Loucy (cell line): ENCODE measurements around the gene SEMA5B.

Source experiments
- EZH2phosphoT487 ChIP-seq: fragments of 200-600 bp; IDR thresholded peaks from 2 replicates; pipeline ENCODE4 v1.6.1; 2018; ENCODE audit warnings: antibody characterized with exemption, mild to moderate bottlenecking, moderate library complexity, borderline replicate concordance
- TF ChIP-seq, protein P1 (sequence below): fragments of 200-600 bp; sonication (generic); conservative IDR thresholded peaks from 2 replicates; pipeline ENCODE4 v1.5.1; 2014; ENCODE audit warnings: mild to moderate bottlenecking, antibody characterized with exemption, low read length

- TF ChIP-seq, protein P1, sequence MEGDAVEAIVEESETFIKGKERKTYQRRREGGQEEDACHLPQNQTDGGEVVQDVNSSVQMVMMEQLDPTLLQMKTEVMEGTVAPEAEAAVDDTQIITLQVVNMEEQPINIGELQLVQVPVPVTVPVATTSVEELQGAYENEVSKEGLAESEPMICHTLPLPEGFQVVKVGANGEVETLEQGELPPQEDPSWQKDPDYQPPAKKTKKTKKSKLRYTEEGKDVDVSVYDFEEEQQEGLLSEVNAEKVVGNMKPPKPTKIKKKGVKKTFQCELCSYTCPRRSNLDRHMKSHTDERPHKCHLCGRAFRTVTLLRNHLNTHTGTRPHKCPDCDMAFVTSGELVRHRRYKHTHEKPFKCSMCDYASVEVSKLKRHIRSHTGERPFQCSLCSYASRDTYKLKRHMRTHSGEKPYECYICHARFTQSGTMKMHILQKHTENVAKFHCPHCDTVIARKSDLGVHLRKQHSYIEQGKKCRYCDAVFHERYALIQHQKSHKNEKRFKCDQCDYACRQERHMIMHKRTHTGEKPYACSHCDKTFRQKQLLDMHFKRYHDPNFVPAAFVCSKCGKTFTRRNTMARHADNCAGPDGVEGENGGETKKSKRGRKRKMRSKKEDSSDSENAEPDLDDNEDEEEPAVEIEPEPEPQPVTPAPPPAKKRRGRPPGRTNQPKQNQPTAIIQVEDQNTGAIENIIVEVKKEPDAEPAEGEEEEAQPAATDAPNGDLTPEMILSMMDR: no peak
- no peak for TF ChIP-seq EZH2phosphoT487
Measured at GRCh38 chr3:122996038-122996580, 31.5 kb downstream of the SEMA5B start.
